GM19397 (cell line): ENCODE results near the gene TP73.

ENCODE experiments used
- ATAC-seq: cut with Tn5 transposase; IDR thresholded peaks from one replicate; pipeline ENCODE4 v1.9.1; 2021; ENCODE audit warnings: mild to moderate bottlenecking, moderate library complexity; ENCODE audit not compliant: unreplicated experiment

Gene TP73

DNA sequence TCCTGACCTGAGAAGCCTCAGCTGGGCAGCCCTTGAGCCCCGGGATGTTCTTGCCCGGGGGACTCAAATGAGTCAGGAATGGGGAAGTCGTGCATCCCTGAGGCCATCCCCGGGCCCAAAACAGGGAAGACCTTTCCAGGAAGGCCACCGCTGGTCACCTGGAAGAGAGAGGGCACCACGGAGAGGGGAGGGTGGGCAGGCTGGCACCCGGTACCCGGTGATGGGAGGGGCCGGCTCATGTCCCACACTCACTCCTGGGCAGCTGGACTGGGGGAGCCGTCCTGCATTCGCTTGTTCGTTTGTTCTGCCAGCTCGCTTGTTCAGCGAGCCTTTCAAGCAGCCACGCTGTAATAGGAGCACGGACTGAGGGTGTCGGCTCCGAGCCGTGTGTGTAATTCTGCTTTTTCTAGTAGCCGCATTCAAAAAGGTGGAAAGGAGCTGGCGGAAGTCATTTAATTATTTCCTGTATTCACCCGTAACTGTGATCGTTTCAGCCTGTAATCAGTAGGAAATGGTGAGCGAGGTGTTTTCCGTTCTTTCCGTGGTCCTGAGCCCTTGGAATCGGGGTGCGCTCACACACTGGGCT, 51.6 kb downstream of the TP73 start:
- ATAC-seq, result no peak

DNA sequence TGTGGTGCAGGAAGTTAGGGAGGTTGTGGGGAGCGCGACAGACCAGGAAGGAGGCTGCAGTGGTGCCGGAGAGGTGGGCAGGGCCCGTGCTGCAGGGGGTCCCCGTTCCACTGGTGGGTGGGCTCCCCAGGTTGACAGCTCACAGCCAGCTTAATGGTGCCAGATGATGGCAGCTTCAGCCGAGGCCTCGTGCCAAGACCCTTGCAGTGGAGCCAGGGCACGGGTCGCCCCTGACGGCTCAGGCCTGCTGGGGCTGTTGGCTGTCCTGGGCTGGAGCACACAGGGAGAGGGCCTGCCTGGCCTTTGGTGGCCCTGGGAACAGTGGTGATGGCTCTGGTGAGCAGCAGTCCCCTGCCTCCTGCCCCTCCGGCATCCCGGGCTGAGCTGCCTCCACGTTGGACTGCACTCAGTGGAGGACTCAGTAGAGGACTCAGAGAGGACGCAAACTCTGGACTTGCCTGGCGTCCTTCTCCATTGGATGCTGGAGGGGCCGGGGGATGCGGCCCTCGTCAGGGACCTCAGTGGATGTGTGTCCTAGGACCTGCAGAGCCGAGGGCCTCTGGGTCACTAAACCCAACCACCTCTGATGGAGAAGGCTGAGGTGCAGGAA, 53.1 kb downstream of the TP73 start:
- ATAC-seq, result no peak

DNA sequence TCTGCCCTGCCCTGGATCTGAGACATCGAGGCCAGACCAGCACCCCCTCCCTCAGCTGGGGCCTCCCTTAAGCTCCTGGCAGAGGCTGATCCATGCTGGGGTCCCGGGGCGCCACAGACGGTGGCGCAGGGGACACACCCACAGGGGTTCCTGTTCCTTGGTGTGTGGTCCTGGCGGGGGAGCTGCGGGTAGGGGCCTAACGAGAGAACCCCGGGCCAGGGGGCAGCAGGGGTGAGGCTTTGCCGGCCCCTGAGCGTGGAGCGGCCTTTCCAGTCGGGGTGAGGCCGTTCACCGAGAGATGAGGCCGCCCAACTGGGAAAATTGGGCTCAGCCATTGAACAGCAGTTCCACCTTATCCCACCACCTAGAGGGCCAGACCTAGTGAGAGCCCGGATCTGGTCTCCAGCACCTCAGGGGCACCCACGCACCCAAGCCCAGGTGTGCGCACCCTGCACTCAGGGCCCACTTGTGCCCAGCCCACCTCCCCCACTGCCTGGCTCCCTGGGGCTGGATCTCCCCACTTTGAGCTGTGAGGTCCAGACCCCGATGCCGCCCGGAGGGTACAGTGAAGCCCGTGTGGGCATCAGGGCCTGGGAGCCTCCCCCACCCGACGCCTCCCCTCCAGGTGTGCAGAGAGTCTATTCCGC, 54.5 kb downstream of the TP73 start:
- no peak for ATAC-seq

DNA sequence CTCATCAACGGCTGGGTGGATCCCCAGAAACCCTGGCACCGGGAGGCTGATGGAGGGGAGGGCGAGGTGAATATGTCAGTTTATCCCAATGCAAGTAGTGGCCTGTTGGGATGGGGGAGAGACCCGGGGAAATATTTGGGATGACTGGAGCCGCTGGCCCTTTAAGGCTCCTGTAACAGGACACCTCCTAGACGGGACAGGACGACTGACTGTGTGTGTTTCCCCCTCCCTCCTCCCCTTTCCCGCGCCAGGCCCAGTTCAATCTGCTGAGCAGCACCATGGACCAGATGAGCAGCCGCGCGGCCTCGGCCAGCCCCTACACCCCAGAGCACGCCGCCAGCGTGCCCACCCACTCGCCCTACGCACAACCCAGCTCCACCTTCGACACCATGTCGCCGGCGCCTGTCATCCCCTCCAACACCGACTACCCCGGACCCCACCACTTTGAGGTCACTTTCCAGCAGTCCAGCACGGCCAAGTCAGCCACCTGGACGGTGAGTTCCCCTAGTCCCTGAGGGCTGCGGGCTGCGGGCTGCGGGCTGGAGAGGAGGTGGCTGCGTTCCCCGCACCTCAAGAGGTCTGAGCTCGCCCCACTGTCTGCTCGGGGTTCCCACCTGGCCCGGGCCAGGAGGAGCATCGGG, 55.1 kb downstream of the TP73 start:
- no peak for ATAC-seq

- no peak for ATAC-seq
Observed at GRCh38 chr1:3707939-3708328, 55.6 kb downstream of the TP73 start.

- no peak for ATAC-seq
Observed at GRCh38 chr1:3708791-3709190, 56.5 kb downstream of the TP73 start.

- no peak for ATAC-seq
Observed at GRCh38 chr1:3710251-3710650, 57.9 kb downstream of the TP73 start.

- no peak for ATAC-seq
Observed at GRCh38 chr1:3711381-3711779, 59.1 kb downstream of the TP73 start.

DNA sequence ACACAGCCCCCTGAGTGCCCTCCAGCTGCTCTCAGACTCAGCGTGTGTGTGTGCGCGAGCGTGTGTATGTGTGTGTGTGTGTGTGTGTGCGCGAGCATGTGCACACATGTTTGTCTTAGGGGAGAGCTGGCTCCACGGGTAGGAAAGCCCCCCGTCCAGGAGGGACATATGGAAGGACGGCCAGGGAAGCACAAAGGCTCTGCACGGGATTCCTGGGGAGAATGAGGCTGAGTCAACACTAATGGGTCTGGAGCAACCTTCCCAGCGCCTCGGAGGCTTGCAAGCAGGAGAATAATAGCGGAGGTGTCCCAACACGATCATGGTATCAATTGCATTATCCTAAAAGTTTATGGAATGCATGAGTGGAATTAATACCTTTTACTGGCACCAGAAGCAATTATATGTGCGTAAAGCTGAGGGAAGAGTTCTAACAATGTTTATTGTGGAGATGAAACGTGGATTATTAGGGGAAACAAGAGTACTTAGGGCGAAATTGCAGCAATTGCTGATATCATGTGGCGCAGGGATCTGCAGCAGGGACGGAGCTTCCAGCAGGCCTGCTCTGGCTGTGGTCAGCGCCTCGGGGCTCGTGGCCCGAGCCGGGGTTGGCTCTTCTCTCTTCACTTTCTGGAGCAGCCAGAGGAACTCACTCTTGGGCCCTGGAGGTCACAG, 59.6 kb downstream of the TP73 start:
- no peak for ATAC-seq

- no peak for ATAC-seq
Observed at GRCh38 chr1:3712573-3713535, 60.5 kb downstream of the TP73 start.

DNA sequence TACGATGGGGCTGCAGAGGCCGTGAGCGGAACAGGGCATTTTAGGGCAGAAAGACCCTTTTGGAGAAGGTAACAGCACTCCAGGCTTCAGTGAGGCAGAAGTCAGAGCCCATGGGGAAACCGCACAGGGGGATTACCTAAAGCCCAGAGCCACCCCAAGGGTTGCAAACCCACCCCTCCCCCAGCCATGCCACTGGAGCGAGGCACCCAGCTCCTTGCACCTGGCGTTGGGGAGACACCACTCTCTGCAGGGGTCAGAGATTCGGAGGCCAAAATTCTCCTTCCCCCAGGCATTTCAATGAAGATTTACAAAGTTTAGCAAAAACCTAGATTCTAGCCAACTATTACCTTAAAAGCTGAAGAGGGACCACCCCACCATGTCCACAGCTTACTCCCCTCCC, 61.5 kb downstream of the TP73 start:
- no peak for ATAC-seq

DNA sequence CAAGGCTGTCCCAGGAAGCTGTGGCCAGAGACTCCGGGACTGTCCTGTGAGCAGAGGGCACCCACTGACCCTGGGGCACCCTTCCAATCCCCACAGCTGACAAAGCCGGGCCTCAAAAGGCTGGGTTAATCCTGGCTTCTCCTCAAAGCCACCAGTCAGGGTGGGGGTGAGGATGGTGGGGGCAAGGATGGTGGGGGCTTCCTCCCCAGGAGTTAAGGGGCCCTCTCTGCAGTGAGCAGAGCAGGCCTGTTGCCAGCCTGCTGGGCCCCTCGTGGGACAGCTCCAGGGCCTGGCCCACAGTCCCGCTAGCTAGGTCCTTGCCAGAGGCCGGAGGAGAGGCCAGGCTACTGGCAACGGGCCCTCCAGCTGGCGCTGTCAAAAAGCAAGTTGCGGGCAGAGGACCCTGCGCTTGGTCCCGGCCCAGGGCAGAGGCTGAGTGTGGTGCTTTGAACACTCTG, 62.0 kb downstream of the TP73 start:
- ATAC-seq, result no peak

DNA sequence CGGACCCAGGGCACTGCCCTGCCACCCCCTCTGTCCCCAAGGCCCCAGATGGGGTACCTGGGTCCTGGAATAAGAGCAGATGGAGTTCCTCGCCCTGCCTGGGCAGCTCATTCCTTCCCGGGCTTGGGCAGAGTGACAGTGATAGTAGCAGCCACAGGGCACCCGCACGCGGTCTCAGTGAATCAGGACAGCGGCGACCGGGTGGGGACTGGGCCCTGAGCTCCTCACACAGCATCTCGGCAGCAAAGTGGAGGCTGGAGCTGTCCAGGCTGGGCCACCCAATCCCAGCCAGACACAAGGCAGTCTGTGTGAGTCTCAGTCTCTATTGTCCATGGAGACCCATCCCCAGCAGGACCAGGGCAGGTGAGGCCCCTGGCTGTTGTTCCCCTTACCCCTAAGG, 62.5 kb downstream of the TP73 start:
- ATAC-seq, result no peak

- no peak for ATAC-seq
Observed at GRCh38 chr1:3716351-3716750, 64.0 kb downstream of the TP73 start.

DNA sequence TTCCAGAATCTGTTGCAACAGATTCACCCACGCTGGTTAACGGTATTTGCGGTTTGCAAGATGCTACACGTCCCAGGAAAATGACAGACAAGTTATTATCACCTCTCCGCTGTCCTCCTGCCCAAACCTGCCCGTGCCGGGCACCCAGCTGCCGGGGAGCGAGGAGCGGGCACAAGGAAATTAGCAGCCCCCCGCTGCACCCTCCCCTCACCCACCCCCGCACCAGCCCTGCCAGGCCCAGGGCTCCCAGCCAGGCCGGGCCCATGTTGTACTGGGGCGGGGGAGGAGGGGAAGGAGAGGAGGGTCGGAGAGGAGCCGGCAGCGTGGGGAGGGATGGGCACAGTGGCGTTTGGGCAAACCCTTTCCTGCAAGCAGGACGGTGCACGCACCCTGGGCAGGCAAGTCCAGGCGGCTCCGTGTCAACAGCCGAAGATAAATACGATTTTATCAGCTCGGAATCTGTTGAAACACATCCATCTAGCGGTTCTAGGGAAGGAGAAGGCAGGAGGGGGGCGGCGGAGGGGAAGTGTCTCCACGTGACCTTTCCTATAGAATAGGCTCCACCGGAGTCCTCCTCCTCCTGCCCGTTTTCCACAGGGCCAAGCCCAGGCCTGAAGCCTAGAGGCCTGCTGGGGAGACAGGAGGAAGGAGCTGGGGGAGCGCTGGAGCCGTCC, 64.9 kb downstream of the TP73 start:
- ATAC-seq, result no peak

DNA sequence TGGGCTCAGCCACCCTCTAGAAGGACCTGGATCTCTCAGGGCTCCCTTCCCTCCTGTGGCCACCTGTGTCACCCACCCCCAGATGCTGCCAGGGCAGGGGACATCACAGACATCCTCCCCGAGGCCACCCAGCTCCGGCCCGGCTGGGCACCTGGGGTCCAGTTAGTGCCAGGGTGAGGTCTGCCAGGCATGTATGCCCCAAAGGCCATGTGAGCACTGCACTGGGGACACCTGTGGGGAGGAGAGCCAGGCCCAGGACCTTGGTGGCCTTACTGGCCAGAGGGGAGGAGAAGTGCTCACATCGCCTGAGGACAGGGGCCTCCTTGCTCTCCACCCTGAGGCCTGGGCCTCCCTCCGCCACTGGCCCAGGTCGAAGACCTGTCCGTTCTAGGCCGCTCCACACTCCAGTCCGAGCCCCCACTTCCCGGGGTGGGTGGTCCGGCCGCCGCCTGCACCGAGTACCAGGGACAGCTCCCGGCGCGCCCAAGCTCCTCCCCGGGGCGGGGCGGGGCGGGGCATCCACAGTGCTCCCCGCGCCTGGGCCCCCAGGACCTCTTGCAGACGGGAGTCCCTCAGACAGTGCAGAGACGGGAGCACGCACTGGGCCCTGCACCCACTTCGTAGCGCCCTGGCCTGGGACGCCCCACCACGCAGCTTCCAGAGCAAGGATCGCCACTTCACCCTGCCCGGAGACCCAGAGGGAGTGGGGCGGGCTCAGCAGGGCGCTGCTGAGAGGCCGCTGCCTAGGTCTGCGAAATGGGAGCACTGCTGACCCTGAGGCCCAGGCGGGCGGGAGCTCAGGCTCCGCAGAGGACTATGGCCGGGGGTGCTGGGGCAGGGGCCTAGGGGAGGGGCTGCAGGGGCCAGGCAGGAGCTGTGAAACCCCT, 65.6 kb downstream of the TP73 start:
- no peak for ATAC-seq

DNA sequence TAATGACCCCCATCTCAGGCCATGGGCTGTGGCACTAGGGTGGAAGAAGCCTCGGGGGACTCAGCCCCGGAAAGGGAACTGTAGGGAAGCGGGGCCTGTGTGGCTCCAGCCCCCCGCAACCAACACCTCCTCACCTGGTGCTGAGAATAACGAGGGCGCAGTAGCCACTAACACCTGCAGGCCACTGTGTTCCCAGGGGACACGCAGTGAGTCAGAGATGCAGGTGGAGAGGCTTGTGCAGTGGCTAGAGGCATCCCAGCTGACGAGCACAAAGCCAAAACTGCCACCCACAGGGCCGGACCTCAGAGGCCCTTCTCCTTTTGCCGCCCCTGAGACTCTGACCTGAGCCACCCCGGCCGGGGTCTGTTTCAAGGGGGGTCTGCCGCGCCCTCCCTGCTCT, 66.4 kb downstream of the TP73 start:
- no peak for ATAC-seq

DNA sequence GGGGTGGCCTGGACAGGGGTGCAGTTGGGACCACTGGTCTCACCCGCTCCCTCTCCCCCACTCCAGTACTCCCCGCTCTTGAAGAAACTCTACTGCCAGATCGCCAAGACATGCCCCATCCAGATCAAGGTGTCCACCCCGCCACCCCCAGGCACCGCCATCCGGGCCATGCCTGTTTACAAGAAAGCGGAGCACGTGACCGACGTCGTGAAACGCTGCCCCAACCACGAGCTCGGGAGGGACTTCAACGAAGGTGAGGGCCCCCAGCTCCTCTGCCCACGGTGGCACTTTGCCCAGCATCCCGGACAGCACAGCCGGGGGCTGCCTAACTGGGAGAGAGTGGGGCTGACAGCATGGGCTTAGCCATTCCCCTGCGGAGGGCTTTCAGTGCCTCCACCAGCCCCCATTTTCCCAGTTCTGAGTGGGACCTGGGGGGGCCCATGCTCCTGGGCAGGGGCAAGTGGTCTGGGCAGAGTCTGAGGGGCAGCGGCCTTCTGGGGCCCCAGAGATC, 69.7 kb downstream of the TP73 start:
- no peak for ATAC-seq

- ATAC-seq, result no peak
Observed at GRCh38 chr1:3722846-3723245, 70.5 kb downstream of the TP73 start.
